VCaP (cell line): Measurements from ENCODE around the gene GJB3.

Source experiments
- H3K27ac ChIP-seq: fragments of 450-650 bp; 2 replicates; pipeline ENCODE4 v1.5.1; 2017
- CTCF ChIP-seq: fragments of 450-650 bp; conservative IDR thresholded peaks from 2 replicates; pipeline ENCODE4 v1.5.1; 2017; ENCODE audit warnings: mild to moderate bottlenecking, moderate library complexity

Gene GJB3

GRCh38 chr1:34787461-34788420 is 6.7 kb downstream of the GJB3 start:
- H3K27ac ChIP-seq = peak overlapping the region; percentile 42; the same call in 1 of the 2 replicates
- TF ChIP-seq CTCF = peak; percentile 40; the same call in 1 of the 2 replicates

- no peak overlapping the region for H3K27ac ChIP-seq
- no peak for TF ChIP-seq CTCF
Measured at GRCh38 chr1:34790985-34791384, 10.0 kb downstream of the GJB3 start.

- no peak for TF ChIP-seq CTCF
- H3K27ac ChIP-seq = no peak overlapping the region
Measured at GRCh38 chr1:34792424-34792823, 11.4 kb downstream of the GJB3 start.

GRCh38 chr1:34792868-34793727 is 12.1 kb downstream of the GJB3 start, which contains the start of gene GJA4:
Gene GJA4 (plus strand): TSS chr1:34792999. CDS start chr1:34794214, 1,215 bp downstream.
- no peak for TF ChIP-seq CTCF
- no peak within 1 kb of the TSS for H3K27ac ChIP-seq

GRCh38 chr1:34794001-34794789 is 13.2 kb downstream of the GJB3 start:
- TF ChIP-seq CTCF = no peak
- no peak overlapping the region for H3K27ac ChIP-seq

- H3K27ac ChIP-seq = no peak overlapping the region
- TF ChIP-seq CTCF = no peak
Measured at GRCh38 chr1:34794790-34795180, 13.8 kb downstream of the GJB3 start.
